Kidney epithelial cell (primary cell): ENCODE results near the gene ADAP1. TPM values are rescaled to one million over a fixed set of nuclear protein-coding genes. Genes with fewer than 3 reads are reported as not detected.

Source experiments
- DNase-seq: peaks from one replicate; pipeline ENCODE4 v3.0.0-alpha.2; 2010; ENCODE audit warnings: low read depth
- H3K27me3 ChIP-seq: 2 replicates; pipeline ENCODE4 v1.6.0; 2011; ENCODE audit warnings: low read length; ENCODE audit not compliant: control insufficient read depth, insufficient read depth
- H3K36me3 ChIP-seq: 2 replicates; pipeline ENCODE4 v1.5.1; 2011; ENCODE audit warnings: low read length; ENCODE audit not compliant: control insufficient read depth, insufficient read depth
- H3K4me3 ChIP-seq: 2 replicates; pipeline ENCODE4 v1.5.1; 2011; ENCODE audit warnings: low read depth, mild to moderate bottlenecking, control low read depth, low read length
- CTCF ChIP-seq: IDR thresholded peaks from 2 replicates; pipeline ENCODE4 v1.5.1; 2011; ENCODE audit warnings: mild to moderate bottlenecking, moderate library complexity, low read length, control low read depth, inconsistent platforms; ENCODE audit not compliant: insufficient read depth, poor library complexity, severe bottlenecking
- total RNA-seq: library from RNA; depleted of rRNA; stranded (reverse); fragments of >200 nt; gene quantifications from 2 replicates; pipeline ENCODE4 v1.2.3, GENCODE V29; 2015

ADAP1 gene
- total RNA-seq, 1 donor from 2014 or later, result 14.3 TPM

GRCh38 chr7:991729-992656, 37.5 kb upstream of the ADAP1 start:
- Histone ChIP-seq H3K27me3 (peaks cover 6% of the 10 kb centered on the region), H3K36me3 (peaks cover 2% of the 10 kb centered on the region), H3K4me3 (no peak overlapping the region)
- no peak for DNase-seq
- no peak for TF ChIP-seq CTCF

- Histone ChIP-seq H3K4me3 (no peak overlapping the region), H3K36me3 (no peaks in the 10 kb centered on the region), H3K27me3 (peaks cover 6% of the 10 kb centered on the region)
- DNase-seq, result no peak
- no peak for TF ChIP-seq CTCF
Measured at GRCh38 chr7:990933-991728, 36.7 kb upstream of the ADAP1 start.

GRCh38 chr7:990352-990932, 36.0 kb upstream of the ADAP1 start:
- no peak for TF ChIP-seq CTCF
- Histone ChIP-seq H3K27me3 (peaks cover 6% of the 10 kb centered on the region), H3K4me3 (no peak overlapping the region), H3K36me3 (no peaks in the 10 kb centered on the region)
- DNase-seq, result no peak

GRCh38 chr7:988963-989529, 34.6 kb upstream of the ADAP1 start:
- no peak for TF ChIP-seq CTCF
- H3K4me3 ChIP-seq, result no peak overlapping the region
- peaks cover 6% of the 10 kb centered on the region for H3K27me3 ChIP-seq
- DNase-seq, result no peak
- no peaks in the 10 kb centered on the region for H3K36me3 ChIP-seq

- no peak for DNase-seq
- no peaks in the 10 kb centered on the region for H3K36me3 ChIP-seq
- no peak overlapping the region for H3K4me3 ChIP-seq
- H3K27me3 ChIP-seq, result peaks cover 8% of the 10 kb centered on the region
- no peak for TF ChIP-seq CTCF
Measured at GRCh38 chr7:988426-988911, 34.0 kb upstream of the ADAP1 start.
